DND-41 (cell line): ENCODE data around the gene RBFOX2.

Experiments used
- ATAC-seq: fragments of 200-7000 bp; cut with Tn5 transposase; 3 replicates; pipeline ENCODE4 v1.9.1; 2021; ENCODE audit warnings: low read depth; ENCODE audit not compliant: insufficient read depth
- DNase-seq: peaks from one replicate; pipeline ENCODE4 v3.0.0-alpha.2; 2020
- H2AFZ ChIP-seq: 2 replicates; pipeline ENCODE4 v1.6.0; 2012; ENCODE audit warnings: low read depth, low read length
- H3K27ac ChIP-seq: 2 replicates; pipeline ENCODE4 v1.5.1; 2012; ENCODE audit warnings: low read length, inconsistent platforms
- H3K27me3 ChIP-seq: fragments of 200-600 bp; sonication (generic); 2 replicates; pipeline ENCODE4 v1.6.0; 2012; ENCODE audit warnings: low read length, mild to moderate bottlenecking, inconsistent platforms; ENCODE audit not compliant: insufficient read depth, poor library complexity
- H3K36me3 ChIP-seq: 2 replicates; pipeline ENCODE4 v1.5.1; 2012; ENCODE audit warnings: low read length, inconsistent platforms; ENCODE audit not compliant: insufficient read depth
- H3K4me1 ChIP-seq: 2 replicates; pipeline ENCODE4 v1.5.1; 2012; ENCODE audit warnings: mild to moderate bottlenecking, low read length; ENCODE audit not compliant: insufficient read depth
- H3K4me2 ChIP-seq: 2 replicates; pipeline ENCODE4 v1.6.0; 2012; ENCODE audit warnings: mild to moderate bottlenecking, moderate library complexity, low read length, inconsistent platforms; ENCODE audit not compliant: insufficient read depth
- H3K4me3 ChIP-seq, 2 experiments: fragments of 200-600 bp in 1 of 2; shearing (Covaris generic) in 1 of 2; 2 replicates each; pipeline ENCODE4 v1.5.1; 2012 to 2016; ENCODE audit warnings: inconsistent platforms in 2 of 2, low read length in 2 of 2, mild to moderate bottlenecking in 2 of 2, low read depth in 1 of 2, moderate library complexity in 1 of 2
- H3K79me2 ChIP-seq: 2 replicates; pipeline ENCODE4 v1.6.0; 2012; ENCODE audit warnings: low read length, inconsistent platforms; ENCODE audit not compliant: insufficient read depth
- H3K9ac ChIP-seq: 2 replicates; pipeline ENCODE4 v1.6.0; 2012; ENCODE audit warnings: low read depth, mild to moderate bottlenecking, inconsistent platforms, low read length, moderate library complexity
- H3K9me3 ChIP-seq: 2 replicates; pipeline ENCODE4 v1.5.1; 2012; ENCODE audit warnings: low read length, moderate library complexity, mild to moderate bottlenecking, inconsistent platforms; ENCODE audit not compliant: insufficient read depth, severe bottlenecking
- H4K20me1 ChIP-seq: 2 replicates; pipeline ENCODE4 v1.6.0; 2012; ENCODE audit warnings: low read length; ENCODE audit not compliant: insufficient read depth
- CTCF ChIP-seq: IDR thresholded peaks from 2 replicates; pipeline ENCODE4 v1.5.1; 2012; ENCODE audit warnings: borderline replicate concordance, low read length, moderate library complexity, mild to moderate bottlenecking; ENCODE audit not compliant: poor library complexity, severe bottlenecking; ENCODE audit errors: extremely low read depth
- EZH2 ChIP-seq: IDR thresholded peaks from 3 replicates; pipeline ENCODE4 v1.6.1; 2012; ENCODE audit warnings: borderline replicate concordance, low read depth, mild to moderate bottlenecking, moderate library complexity, low read length, inconsistent platforms; ENCODE audit not compliant: severe bottlenecking

The RBFOX2 gene

GRCh38 chr22:35844886-35845285 lies 183.7 kb downstream of the RBFOX2 start:
- Histone ChIP-seq H3K4me2 (no peak overlapping the region), H2AFZ (no peak overlapping the region), H3K9me3 (no peaks in the 10 kb centered on the region), H3K4me3 (no peak overlapping the region), H3K27me3 (no peaks in the 10 kb centered on the region), H4K20me1 (no peaks in the 10 kb centered on the region), H3K27ac (no peak overlapping the region), H3K4me1 (no peaks in the 10 kb centered on the region), H3K9ac (no peak overlapping the region), H3K79me2 (no peaks in the 10 kb centered on the region), H3K36me3 (no peaks in the 10 kb centered on the region)
- ATAC-seq (no peak), DNase-seq (no peak)
- TF ChIP-seq CTCF (no peak), EZH2 (no peak)

GRCh38 chr22:35842954-35843353 lies 185.7 kb downstream of the RBFOX2 start:
- Histone ChIP-seq H2AFZ (no peak overlapping the region), H3K4me2 (no peak overlapping the region), H3K36me3 (no peaks in the 10 kb centered on the region), H3K9ac (no peak overlapping the region), H3K9me3 (no peaks in the 10 kb centered on the region), H3K27me3 (no peaks in the 10 kb centered on the region), H3K4me1 (no peaks in the 10 kb centered on the region), H3K79me2 (no peaks in the 10 kb centered on the region), H4K20me1 (no peaks in the 10 kb centered on the region), H3K4me3 (no peak overlapping the region), H3K27ac (no peak overlapping the region)
- TF ChIP-seq EZH2 (no peak), CTCF (peak; percentile 18)
- ATAC-seq (no peak), DNase-seq (no peak)

- ATAC-seq, result no peak
- Histone ChIP-seq H2AFZ (no peak overlapping the region), H3K4me2 (no peak overlapping the region), H4K20me1 (no peaks in the 10 kb centered on the region), H3K27me3 (no peaks in the 10 kb centered on the region), H3K9ac (no peak overlapping the region), H3K4me1 (no peaks in the 10 kb centered on the region), H3K4me3 (no peak overlapping the region), H3K27ac (no peak overlapping the region), H3K9me3 (no peaks in the 10 kb centered on the region), H3K36me3 (no peaks in the 10 kb centered on the region), H3K79me2 (no peaks in the 10 kb centered on the region)
- TF ChIP-seq EZH2 (no peak), CTCF (no peak)
- DNase-seq, result no peak
Measured at GRCh38 chr22:35842519-35842913, 186.1 kb downstream of the RBFOX2 start.

GRCh38 chr22:35841907-35842518 lies 186.6 kb downstream of the RBFOX2 start:
- H3K4me1 ChIP-seq, result no peaks in the 10 kb centered on the region
- H2AFZ ChIP-seq, result no peak overlapping the region
- no peaks in the 10 kb centered on the region for H3K36me3 ChIP-seq
- no peaks in the 10 kb centered on the region for H3K9me3 ChIP-seq
- no peak for ATAC-seq
- no peak overlapping the region for H3K4me2 ChIP-seq
- no peaks in the 10 kb centered on the region for H3K79me2 ChIP-seq
- no peaks in the 10 kb centered on the region for H4K20me1 ChIP-seq
- H3K27me3 ChIP-seq, result no peaks in the 10 kb centered on the region
- TF ChIP-seq CTCF (no peak), EZH2 (no peak)
- H3K27ac ChIP-seq, result no peak overlapping the region
- H3K9ac ChIP-seq, result no peak overlapping the region
- DNase-seq, result no peak
- H3K4me3 ChIP-seq, result no peak overlapping the region
